Cardiac muscle cell (in vitro differentiated cells and primary cell): Measurements from ENCODE around the gene MIGA1. TPM values are rescaled to one million over a fixed set of nuclear protein-coding genes. Genes with fewer than 3 reads are reported as not detected.

Experiments used
- DNase-seq, 2 donors: peaks; one replicate each; pipeline versions ENCODE4 v3.0.0 to v3.0.0-alpha.2; 2010 to 2017; ENCODE audit warnings: low read depth in 1 of 2, low spot score in 1 of 2
- H3K27ac ChIP-seq: fragments of 200-600 bp; sonication (generic); 2 replicates; pipeline ENCODE4 v1.5.1; 2016
- H3K27me3 ChIP-seq: fragments of 200-600 bp; sonication (generic); 2 replicates; pipeline ENCODE4 v1.6.0; 2016; ENCODE audit warnings: control low read depth
- H3K36me3 ChIP-seq: fragments of 200-600 bp; sonication (generic); 2 replicates; pipeline ENCODE4 v1.5.1; 2016; ENCODE audit warnings: control low read depth
- H3K4me1 ChIP-seq: fragments of 200-600 bp; sonication (generic); 2 replicates; pipeline ENCODE4 v1.8.1; 2017; ENCODE audit warnings: low read depth, mild to moderate bottlenecking, mixed run types
- H3K4me3 ChIP-seq: fragments of 200-600 bp; sonication (generic); 2 replicates; pipeline ENCODE4 v1.5.1; 2016; ENCODE audit warnings: mild to moderate bottlenecking
- H3K9me3 ChIP-seq: fragments of 200-600 bp; sonication (generic); 2 replicates; pipeline ENCODE4 v1.5.1; 2017; ENCODE audit warnings: low read depth, mild to moderate bottlenecking, control low read depth
- polyA plus RNA-seq: library from polyadenylated mRNA; unstranded; fragments of >200 nt; fragmentation: Nextera tagmentation; extraction: Ambion mirVana; gene quantifications from 2 replicates; pipeline ENCODE4 v1.2.1, GENCODE V29; 2016
- total RNA-seq: library from RNA; depleted of rRNA; stranded (reverse); fragments of >200 nt; gene quantifications from 2 replicates; pipeline ENCODE4 v1.2.3, GENCODE V29; 2016
- TF ChIP-seq, protein P1 (sequence below): IDR thresholded peaks from 2 replicates; pipeline ENCODE4 v1.5.1; 2012; ENCODE audit warnings: low read depth, mild to moderate bottlenecking, low read length

The MIGA1 gene
- total and polyA plus RNA-seq, 2 experiments from 2014 or later: 4.9 to 7.5 TPM

GRCh38 chr1:77858725-77859124 is 79.3 kb downstream of the MIGA1 start:
- TF ChIP-seq, protein P1, sequence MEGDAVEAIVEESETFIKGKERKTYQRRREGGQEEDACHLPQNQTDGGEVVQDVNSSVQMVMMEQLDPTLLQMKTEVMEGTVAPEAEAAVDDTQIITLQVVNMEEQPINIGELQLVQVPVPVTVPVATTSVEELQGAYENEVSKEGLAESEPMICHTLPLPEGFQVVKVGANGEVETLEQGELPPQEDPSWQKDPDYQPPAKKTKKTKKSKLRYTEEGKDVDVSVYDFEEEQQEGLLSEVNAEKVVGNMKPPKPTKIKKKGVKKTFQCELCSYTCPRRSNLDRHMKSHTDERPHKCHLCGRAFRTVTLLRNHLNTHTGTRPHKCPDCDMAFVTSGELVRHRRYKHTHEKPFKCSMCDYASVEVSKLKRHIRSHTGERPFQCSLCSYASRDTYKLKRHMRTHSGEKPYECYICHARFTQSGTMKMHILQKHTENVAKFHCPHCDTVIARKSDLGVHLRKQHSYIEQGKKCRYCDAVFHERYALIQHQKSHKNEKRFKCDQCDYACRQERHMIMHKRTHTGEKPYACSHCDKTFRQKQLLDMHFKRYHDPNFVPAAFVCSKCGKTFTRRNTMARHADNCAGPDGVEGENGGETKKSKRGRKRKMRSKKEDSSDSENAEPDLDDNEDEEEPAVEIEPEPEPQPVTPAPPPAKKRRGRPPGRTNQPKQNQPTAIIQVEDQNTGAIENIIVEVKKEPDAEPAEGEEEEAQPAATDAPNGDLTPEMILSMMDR: no peak
- no peaks in the 10 kb centered on the region for H3K9me3 ChIP-seq
- H3K4me3 ChIP-seq: no peak overlapping the region
- no peak for DNase-seq
- no peaks in the 10 kb centered on the region for H3K36me3 ChIP-seq
- H3K27ac ChIP-seq: no peak overlapping the region
- no peaks in the 10 kb centered on the region for H3K27me3 ChIP-seq
- no peaks in the 10 kb centered on the region for H3K4me1 ChIP-seq

DNA sequence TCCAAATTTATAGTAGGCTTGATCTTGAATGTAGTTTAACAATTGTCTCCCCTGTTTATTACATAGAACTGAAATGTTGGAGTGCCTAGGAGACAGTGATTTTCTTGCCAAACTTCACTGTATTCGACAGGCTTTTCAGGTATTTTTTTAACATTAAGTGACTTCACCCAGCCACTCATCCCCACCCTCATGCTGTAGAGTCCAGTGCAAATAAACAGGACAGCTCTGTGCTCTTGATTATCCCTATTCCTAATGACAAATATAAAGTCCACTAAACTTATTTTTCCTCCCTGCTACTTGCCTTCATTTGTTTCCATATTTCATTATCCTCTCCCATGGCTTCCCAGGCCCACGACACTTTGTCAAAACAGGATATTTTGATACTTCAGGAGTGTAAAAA is 79.8 kb downstream of the MIGA1 start:
- TF ChIP-seq, protein P1: no peak
- H3K36me3 ChIP-seq: no peaks in the 10 kb centered on the region
- H3K27ac ChIP-seq: no peak overlapping the region
- no peak for DNase-seq
- no peaks in the 10 kb centered on the region for H3K4me1 ChIP-seq
- no peak overlapping the region for H3K4me3 ChIP-seq
- no peaks in the 10 kb centered on the region for H3K9me3 ChIP-seq
- no peaks in the 10 kb centered on the region for H3K27me3 ChIP-seq

GRCh38 chr1:77866296-77866695 is 86.8 kb downstream of the MIGA1 start:
- Histone ChIP-seq H3K9me3 (no peaks in the 10 kb centered on the region), H3K4me3 (no peak overlapping the region), H3K27me3 (no peaks in the 10 kb centered on the region), H3K27ac (no peak overlapping the region), H3K4me1 (peaks cover 3% of the 10 kb centered on the region), H3K36me3 (peaks cover 6% of the 10 kb centered on the region)
- DNase-seq: no peak
- TF ChIP-seq, protein P1: no peak

GRCh38 chr1:77872645-77873044 is 93.2 kb downstream of the MIGA1 start:
- TF ChIP-seq, protein P1: no peak
- DNase-seq: no peak
- peaks cover 3% of the 10 kb centered on the region for H3K4me1 ChIP-seq

GRCh38 chr1:77873461-77873860 is 94.0 kb downstream of the MIGA1 start:
- Histone ChIP-seq H3K9me3 (no peaks in the 10 kb centered on the region), H3K27me3 (no peaks in the 10 kb centered on the region), H3K27ac (no peak overlapping the region), H3K4me3 (no peak overlapping the region), H3K36me3 (peaks cover 3% of the 10 kb centered on the region), H3K4me1 (peaks cover 3% of the 10 kb centered on the region)
- TF ChIP-seq, protein P1: no peak
- DNase-seq: no peak

More at GRCh38 chr1:77872645-77873044, 93.2 kb downstream of the MIGA1 start:
- Histone ChIP-seq H3K27me3 (no peaks in the 10 kb centered on the region), H3K36me3 (peaks cover 3% of the 10 kb centered on the region), H3K9me3 (no peaks in the 10 kb centered on the region), H3K4me3 (no peak overlapping the region), H3K27ac (no peak overlapping the region)
